HG03565 (cell line): ENCODE results near the gene MPP3.
"Not testable (repeated sequence)": the region's sequence is repeated elsewhere in the genome, so short reads cannot be mapped to it uniquely, and the experiment has no call there.

ENCODE experiments used
- ATAC-seq: cut with Tn5 transposase; IDR thresholded peaks from one replicate; pipeline ENCODE4 v1.9.1; 2021; ENCODE audit warnings: mild to moderate bottlenecking, moderate library complexity; ENCODE audit not compliant: unreplicated experiment

Gene MPP3

DNA sequence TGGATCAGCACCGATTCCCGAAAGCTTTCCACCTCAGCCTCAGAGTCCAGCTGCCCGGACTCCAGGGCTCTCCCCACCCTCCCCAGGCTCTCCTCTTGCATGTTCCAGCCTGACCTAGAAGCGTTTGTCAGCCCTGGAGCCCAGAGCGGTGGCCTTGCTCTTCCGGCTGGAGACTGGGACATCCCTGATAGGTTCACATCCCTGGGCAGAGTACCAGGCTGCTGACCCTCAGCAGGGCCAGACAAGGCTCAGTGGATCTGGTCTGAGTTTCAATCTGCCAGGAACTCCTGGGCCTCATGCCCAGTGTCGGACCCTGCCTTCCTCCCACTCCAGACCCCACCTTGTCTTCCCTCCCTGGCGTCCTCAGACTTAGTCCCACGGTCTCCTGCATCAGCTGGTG lies 29.0 kb upstream of the MPP3 start:
- no peak for ATAC-seq

DNA sequence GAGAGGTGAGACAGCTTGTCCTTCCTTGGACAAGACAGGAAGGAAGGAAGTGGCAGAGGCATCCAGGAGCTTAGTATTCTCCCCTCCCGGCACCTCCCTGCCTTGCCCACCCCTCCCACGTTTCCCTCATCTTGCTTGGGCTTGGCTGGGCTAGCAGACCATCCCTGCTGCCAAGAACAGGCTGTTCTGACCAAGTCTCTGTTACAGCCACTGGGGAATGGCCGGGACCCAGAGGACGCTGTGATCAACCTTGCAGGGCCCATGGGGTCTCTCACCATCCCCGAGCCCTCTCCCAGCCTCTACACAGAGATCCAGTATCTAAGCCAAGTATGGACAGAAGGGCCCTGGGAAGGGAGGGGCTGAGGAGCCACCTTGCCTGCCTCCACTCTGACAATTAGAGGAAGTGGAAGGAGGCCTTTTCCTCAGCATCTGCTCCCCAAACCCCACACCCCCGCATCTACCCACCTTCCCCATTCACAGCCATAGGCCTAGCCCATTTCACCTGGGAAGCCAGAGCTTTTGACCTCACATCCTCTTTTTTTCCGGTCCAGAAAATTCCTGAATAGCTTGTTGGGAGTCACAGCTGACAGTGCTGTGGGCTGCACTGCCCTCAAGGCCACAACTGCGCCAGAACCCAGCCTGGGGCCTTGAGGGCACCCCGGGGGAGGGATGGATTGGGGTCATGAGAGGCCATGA lies 28.1 kb upstream of the MPP3 start:
- no peak for ATAC-seq

DNA sequence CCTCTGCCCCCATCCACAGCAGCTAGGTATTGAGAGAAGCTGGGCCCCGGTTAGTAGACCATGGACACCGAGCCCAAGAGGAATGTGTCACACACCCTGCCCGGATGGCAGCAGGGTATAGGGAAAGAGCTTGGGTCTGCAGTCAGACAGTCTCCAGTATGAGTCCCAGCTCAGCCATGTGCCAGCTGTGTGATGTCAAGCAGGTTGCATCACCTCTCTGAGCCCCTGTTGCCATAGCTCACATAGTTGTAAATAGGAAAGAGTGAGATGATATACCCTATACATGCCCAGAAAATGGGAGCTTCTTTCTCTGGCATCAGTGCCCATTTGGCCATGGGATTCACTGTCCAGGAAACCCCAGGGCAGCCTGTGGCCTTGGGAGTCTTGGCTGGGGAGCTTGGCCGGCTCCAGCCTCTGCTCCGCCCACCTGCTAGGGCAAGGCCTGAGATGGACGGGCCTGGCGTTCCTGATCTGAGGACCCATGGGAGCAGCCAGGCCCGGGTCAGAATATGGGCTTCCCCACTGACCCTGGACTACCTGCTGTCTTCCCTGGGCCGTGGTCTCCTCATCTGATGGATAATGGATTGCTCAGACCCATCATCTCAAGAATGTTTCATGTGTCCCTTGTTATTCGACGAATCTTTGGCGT lies 27.3 kb upstream of the MPP3 start:
- no peak for ATAC-seq

DNA sequence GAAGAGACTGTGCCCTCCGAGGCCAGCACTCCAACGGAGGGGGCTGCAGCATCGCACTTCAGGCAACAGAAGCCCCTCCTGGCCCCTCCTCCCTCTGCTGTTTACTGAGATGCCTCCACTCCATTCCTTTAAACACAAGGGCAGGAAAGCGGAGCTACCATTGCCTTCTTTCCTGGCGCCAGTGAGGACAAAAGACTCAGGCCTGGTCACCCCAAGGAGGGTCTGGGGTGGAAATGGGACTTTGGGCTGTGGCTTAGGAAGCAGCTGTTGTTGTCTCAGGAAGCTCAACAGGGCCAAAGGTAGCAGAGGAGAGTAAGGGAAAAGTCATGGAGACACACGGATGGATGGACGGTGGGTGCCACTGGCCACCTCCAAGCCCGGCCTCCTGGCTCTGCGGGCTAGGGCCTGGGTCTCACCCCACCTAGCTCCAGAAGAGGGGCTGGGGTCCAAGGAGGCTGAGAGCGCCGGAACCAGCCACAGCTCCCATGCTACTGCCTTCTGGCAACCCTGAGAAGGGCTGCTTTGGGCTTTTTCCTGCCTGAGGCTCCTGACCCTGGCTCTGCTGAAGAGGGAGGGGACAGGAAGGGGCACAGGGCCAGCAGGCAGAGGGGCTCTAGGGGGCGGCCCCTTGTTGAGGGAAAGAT lies 25.1 kb upstream of the MPP3 start:
- no peak for ATAC-seq

DNA sequence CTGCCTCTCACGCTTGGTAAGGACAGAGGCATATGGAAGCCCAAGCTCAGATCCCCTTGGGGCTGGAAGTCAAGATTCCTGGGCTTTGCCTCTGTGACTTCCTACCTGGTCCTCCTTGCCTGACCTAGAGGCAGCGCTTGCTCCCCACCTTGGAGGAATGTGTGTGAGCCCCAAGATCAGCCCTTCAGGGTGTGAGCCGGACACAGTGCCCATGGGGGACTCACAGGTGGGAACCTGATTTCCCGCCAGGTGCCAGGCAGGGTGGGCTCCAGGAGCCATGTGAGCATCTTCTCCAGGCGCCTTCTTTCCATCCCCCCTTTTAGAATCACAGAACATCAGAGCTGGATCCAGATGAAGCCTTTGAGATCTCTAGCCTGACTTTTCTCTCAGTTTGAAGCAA lies 24.2 kb upstream of the MPP3 start:
- no peak for ATAC-seq

DNA sequence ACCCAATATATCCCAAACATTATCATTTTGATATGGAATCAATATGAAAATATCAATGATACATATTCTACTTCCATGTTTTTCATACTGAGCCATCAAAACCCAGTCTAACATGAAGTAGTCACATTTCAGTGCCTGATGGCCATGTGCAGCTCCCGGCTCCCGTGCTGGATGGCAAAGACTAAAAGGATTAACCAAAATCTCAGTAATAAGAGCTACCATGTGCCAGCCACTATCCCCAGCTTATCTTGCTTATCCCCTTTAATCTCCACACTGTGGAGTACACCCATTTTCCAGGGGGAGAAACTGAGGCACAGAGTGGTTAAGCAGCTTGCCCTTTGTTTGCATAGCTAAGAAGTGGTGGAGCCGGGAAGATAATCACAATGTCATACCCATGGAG lies 23.2 kb upstream of the MPP3 start:
- no peak for ATAC-seq

DNA sequence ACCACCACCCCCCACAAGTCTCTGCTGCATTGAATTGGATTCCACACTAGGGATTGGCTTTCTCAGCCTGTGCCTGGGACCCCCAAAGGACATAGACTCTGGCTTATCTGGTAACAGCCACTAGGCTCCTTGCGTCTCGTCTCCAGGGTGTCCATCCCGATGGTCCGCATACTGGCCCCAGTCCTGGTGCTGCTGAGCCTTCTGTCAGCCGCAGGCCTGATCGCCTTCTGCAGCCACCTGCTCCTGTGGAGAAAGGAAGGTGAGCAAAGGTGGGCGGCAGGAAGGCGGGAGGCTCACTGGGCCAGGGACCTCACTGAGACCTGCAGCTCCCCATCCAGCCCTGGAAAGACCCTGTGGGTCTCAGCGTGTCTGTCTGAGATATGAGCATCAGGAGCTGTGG lies 22.1 kb upstream of the MPP3 start:
- no peak for ATAC-seq

DNA sequence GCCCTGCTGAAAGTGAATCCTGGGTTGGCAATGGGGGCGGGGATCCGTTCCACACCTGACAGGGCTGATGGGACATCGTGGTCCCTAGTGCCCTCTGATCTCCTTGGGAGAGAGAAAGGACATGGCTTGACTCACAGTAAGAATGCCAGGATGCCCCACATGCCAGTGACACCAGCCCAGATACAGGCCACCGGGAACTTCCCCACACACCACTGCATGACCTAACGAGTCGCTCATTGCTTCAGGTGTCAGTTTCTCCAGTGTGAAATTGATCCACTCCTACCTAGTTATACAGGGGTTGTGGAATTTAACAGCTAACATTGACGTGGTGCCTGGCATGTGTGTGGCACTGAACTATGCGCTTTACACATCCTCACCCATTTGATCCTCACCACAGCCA lies 21.6 kb upstream of the MPP3 start:
- no peak for ATAC-seq

DNA sequence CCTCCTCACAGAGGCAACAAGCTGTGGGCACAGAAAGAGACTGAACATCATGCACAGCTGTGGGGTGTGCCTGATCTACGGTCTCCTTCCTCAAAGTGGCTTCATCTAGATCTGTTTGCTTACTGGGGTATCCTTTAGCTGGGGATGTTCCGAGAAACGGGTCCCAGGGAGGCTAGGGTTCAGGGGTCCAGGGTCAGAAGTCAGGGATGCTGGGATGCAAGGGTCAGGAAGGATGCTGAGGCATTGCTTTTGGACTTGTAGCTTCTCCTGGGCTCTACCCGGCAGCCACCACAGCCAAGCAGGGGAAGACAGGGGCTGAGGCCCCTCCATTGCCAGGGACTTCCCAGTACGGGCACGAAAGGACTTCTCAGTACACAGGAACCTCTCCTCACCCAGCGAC lies 20.6 kb upstream of the MPP3 start:
- ATAC-seq = no peak

DNA sequence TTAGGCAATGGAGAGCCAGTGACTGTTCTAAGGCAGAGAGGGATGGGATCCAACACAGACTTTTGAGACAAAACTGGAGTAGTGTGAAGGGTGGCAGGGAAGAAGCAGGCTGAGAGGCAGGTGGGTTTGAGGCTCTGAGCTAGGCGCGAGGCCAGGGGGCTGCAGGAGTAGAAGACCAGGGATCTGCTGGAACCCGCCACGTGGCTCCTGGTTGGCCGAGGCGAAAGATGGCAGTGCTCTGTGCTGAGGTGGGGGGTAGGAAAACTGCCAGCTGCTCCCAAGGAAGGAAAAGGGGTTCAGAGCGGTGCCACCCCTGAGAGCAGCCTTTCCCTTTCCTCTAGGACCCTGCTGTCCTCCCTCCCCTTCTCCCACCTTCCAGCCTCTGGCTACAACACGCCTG lies 19.6 kb upstream of the MPP3 start:
- no peak for ATAC-seq

DNA sequence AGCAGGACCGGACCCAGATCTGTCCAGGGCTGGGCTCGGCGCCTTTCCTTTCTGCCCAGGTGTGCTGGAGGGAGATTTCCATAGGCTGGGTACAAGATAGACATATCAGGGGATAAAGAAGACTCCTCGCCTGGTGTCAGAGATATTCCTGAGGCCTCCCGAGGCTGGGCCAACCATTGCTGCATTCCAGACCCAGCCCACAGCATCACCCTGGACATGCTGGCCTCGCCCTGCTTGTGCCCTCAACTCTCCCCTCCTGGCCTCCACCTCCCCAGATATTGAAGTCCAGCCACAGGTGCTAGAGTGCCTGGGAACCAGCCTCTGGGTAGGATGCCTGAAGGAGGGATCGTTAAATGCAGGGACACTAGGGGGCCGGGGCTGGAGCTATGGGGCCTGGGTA lies 16.2 kb upstream of the MPP3 start:
- ATAC-seq = no peak

DNA sequence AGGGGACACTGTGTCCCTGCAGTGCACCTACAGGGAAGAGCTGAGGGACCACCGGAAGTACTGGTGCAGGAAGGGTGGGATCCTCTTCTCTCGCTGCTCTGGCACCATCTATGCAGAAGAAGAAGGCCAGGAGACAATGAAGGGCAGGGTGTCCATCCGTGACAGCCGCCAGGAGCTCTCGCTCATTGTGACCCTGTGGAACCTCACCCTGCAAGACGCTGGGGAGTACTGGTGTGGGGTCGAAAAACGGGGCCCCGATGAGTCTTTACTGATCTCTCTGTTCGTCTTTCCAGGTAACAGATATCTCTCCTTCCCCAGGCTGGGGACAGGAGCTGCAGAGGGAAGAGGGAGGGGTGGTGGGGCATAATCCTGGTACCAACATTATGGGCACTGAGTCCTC lies 15.7 kb upstream of the MPP3 start:
- ATAC-seq = no peak

DNA sequence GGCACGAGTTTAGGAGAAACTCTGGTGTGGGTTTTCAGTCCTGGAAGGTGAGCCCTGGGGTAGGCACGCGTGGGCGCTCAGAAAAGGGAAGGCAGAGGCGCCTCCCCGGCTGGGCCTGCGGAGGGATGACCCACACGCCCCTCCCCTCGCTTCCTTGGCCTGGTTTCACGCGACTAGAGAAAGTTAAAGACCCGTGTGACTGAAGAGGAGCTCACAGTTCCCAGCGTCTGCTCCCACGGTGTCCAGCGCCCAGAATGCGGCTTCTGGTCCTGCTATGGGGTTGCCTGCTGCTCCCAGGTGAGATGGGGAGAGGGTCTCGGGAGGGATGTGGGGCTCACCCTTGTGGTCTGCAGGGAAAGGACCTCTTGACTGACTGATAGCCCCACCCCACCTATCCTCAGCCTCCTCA lies 14.0 kb upstream of the MPP3 start, which contains the start of gene CD300LG:
CD300LG (plus strand) TSS at position 214 of the 409 bp plus-strand sequence; CDS start at position 255, 41 bp downstream.
- no peak for ATAC-seq

DNA sequence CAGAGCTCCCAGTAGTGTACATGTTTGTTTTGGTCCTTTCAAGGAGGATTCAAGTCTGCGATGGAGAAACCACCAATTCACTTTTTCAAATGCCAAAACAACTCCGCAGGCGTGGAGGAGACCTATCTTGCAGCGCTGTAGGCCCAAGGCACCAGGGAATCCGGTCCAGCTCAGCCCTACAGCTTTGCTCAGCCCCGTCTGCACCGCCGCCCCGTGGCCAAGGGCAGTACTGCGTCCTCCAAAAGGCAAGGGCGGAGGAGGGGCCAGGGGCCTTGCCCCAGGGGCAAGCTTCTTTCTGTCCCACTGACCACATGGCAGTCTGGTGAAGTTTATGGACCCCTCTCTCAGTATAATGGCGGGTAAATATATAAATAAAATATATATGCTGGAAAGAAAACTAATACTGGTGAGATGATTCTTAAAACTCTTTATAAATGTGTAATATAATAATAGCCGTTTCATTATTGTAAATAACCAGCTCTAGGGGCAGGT lies 13.3 kb upstream of the MPP3 start:
- no peak for ATAC-seq

DNA sequence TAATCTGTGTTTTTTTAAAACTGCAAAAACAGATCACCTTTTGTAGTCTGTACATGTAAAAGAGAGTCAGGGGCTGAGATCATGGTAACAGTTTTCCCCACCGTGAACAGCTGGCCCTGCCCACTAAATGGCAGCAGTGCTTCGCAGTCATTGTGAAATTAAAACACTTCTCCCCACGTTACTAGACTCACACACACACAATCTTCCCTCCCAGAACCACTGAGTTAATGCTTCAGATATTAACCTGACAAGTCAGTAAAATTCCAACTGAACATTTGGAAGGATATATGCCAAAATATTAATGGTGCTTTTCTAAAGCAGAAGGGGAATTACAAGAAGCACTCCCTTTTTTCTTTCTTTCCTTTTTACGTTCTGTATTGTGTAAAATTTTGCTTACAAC lies 12.8 kb upstream of the MPP3 start:
- ATAC-seq = no peak

DNA sequence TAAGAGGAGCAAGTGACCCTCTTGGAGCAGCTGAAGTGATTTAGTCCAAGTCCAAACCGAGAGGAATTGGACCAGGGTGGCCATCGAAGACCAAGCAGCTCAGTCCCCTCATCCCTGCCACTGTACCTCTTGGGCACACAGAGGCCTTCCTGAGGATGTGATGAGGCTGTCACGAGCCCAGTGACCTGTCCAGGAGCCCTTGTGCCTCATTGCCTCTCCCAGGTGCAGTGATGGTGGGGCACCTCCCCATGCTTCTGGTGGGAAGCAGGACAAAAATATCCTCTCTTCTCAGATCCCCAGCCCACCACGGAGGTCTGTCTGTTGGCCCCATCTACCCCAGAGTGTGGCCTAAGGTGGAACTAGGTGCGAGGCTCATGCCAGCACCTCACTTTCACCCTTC lies 11.3 kb upstream of the MPP3 start:
- ATAC-seq = no peak

DNA sequence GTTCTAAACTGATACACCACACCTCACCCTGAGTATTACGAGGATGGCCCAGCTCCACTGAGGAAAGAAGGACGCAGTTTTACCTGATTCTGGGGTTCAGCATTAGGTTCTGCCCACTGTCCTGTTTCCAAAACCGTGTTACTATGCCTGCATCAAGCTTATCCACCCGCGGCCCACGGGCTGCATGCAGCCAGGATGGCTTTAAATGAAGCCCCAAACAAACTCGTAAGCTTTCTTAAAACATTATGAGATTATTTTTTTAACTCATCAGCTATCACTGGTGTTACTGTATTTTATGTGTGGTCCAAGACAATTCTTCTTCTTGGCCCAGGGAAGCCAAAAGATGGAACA lies 10.0 kb upstream of the MPP3 start:
- no peak for ATAC-seq

DNA sequence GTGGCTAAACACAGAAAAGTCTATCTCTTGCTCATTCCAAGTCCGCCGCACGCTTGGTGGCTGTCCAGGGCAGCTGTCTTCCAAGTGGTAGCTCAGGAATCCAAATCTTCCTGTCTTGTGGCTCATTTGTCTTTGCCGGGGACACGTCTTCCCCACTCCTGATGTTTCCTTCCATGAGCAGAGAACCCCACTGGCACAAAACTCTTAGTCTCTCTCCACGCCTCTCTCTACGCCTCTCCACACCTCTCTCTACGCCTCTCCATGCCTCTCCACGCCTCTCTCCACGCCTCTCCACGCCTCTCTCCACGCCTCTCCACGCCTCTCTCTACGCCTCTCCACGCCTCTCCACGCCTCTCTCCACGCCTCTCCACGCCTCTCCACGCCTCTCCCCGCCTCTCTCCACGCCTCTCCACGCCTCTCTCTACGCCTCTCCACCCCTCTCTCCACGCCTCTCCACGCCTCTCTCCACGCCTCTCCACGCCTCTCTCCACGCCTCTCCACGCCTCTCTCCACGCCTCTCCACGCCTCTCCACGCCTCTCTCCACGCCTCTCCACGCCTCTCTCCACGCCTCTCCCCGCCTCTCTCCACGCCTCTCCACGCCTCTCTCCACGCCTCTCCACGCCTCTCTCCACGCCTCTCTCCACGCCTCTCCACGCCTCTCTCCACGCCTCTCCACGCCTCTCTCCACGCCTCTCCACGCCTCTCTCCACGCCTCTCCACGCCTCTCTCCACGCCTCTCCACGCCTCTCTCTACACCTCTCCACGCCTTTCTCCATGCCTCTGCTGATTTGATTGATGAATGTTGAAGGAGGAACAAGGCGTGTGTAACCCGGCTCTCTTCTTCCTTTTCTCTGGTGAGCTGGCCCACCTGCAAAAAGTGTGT lies 9.4 kb upstream of the MPP3 start:
- ATAC-seq = not testable (repeated sequence)

DNA sequence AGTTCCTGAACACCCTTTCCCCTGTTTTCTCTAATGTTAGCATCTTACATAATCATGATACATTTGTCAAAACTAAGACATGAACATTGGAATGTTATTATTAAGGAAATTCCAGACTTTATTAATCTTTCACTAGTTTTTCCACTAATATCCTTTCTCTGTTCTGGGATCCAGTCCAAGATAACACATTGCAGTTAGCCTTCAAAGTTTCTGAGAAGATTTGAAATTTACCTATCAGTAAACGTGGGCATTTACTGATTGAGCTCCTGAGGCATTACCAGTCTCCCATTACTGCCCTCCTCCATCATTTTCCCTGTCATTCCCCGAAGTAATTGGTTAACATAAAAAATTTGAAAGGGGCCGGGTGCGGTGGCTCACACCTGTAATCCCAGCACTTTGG lies 8.3 kb upstream of the MPP3 start:
- ATAC-seq = no peak

DNA sequence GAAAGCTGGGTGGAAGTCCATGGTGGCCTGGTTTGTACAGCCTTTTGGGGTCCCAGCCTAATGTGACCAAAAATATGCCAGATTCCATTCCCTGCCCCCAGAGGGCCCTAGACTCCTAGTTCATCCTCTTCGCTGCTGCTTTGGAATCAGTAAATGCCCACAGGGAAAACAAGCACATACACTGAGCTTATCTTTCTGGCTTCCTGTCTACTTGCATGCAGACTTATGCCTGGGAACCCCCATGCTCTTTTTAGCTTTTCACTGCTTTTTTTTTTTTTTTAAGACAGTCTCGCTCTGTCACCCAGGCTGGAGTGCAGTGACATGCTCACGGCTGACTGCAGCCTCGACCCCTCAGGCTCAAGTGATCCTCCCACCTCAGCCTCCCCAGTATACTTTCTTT lies 7.9 kb upstream of the MPP3 start:
- no peak for ATAC-seq

DNA sequence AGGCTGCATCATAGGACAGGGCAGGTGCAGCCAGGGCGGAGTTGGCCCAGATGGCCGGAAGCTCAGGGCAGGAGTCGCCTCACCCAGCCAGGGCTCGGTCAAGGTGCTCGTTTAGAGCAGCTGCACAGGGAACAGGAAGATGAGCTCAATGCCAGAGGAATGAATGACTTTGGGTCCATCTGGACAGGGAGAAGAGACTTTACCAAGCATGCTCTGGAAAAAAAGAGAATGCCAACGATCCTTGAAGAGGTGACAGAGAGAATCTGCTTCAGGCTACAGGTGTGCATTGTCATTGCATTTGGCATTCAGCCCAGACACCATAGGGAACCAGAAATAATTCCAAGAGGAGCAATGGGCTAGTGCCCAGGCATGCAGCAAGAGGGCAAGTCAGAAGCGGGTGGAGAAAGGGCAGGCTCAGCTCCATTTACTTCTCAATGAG lies 6.7 kb upstream of the MPP3 start:
- ATAC-seq = no peak
